HT1080 (cell line): ENCODE results near the gene PLEKHA3. TPM values are rescaled to one million over a fixed set of nuclear protein-coding genes. Genes with fewer than 3 reads are reported as not detected.
"Not testable (repeated sequence)": the region's sequence is repeated elsewhere in the genome, so short reads cannot be mapped to it uniquely, and the experiment has no call there.

Experiments
- DNase-seq: peaks from one replicate; pipeline ENCODE4 v3.0.0-alpha.2; 2015; ENCODE audit warnings: low read depth
- total RNA-seq: library from RNA; depleted of rRNA; stranded (reverse); fragments of >200 nt; shearing (Covaris generic); gene quantifications from 2 replicates; pipeline ENCODE4 v1.2.3, GENCODE V29; 2014; rRNA removed

PLEKHA3 gene
- total RNA-seq, 1 experiment from 2014 or later: 23.1 TPM

DNA sequence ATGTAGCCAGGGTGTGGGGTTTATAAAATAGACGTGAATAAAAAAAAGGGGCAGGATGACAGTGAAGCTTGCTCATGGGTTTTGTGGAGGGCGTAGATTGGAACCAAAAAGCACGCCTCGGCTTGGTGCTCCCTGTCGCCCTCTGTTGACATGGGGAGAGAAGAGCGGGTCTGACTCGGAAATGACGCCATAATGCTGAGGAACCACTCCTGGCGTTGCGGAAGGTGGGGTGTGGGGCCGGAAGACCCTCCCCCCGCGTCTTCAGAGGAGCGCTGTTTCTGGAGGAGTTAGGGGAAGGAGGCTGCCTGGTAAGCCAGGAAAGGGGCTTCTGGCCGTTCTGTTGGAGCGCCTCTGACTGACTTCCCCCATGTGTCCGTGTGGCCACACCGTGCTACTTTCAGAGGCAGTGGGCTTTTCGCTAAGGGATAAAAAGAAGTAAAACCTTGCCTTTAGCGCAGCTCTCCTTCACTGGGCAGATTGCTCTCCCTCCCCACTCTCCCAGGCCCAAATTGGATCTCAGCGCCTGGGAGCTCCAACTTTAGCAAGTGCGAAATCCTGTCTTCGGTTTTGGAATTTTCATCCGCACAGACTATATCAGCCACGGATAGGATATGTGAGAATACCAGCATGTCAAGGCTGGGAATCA lies 42.8 kb downstream of the PLEKHA3 start:
- peak; percentile 90 for DNase-seq

DNA sequence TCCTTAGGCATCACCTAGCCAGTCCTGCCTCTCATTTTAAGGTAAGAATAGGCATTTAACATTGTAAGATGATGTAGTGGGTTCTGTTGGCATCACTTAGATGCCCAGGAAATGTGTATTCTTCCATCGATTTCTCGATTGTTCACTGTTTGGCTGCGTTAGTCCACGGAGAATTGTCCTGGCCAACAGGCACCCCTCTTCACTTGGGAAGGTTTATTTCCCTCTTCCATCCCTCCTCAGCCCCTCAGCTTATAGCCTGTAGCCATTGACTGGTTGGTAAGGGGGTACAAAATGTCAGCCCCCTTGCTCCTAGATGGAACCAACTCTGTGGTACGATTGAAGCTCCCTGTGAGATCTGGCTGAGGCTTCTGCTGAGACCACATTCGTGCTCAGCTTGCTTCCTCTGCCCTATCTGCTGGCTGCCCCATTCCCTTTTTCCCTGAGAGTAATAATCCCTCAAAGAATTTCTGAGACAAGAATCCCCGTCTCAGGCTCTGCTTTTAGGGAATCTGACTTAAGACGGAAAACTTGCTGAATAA lies 43.4 kb downstream of the PLEKHA3 start:
- DNase-seq: peak; percentile 14

DNA sequence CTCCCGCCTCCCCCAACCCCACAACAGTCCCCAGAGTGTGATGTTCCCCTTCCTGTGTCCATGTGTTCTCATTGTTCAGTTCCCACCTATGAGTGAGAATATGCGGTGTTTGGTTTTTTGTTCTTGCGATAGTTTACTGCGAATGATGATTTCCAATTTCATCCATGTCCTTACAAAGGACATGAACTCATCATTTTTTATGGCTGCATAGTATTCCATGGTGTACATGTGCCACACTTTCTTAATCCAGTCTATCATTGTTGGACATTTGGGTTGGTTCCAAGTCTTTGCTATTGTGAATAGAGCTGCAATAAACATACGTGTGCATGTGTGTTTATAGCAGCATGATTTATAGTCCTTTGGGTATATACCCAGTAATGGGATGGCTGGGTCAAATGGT lies 44.8 kb downstream of the PLEKHA3 start:
- DNase-seq: not testable (repeated sequence)

DNA sequence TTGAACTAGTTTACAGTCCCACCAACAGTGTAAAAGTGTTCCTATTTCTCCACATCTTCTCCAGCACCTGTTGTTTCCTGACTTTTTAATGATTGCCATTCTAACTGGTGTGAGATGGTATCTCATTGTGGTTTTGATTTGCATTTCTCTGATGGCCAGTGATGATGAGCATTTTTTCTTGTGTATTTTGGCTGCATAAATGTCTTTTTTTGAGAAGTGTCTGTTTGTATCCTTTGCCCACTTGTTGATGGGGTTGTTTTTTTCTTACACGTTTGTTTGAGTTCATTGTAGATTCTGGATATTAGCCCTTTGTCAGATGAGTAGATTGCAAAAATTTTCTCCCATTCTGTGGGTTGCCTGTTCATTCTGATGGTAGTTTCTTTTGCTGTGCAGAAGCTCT lies 45.2 kb downstream of the PLEKHA3 start:
- DNase-seq: not testable (repeated sequence)

DNA sequence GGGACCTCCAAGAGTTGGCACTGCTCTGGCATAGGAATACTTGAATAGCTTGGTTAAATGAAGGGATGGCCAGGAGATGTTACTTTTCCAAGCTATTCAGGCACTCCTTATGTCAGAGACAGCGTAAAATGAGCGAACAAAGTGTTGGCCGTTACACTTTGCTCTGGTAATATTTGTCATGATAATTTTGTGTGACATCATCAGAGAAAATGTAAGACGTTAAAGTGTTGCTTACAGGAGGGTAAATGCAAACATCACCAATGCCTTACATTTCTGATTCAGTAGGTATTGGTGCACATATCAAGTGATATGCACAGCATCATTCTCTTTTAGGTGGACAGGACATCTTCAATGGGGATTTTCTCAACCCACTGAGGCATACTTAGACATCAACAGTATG lies 46.0 kb downstream of the PLEKHA3 start:
- no peak for DNase-seq

DNA sequence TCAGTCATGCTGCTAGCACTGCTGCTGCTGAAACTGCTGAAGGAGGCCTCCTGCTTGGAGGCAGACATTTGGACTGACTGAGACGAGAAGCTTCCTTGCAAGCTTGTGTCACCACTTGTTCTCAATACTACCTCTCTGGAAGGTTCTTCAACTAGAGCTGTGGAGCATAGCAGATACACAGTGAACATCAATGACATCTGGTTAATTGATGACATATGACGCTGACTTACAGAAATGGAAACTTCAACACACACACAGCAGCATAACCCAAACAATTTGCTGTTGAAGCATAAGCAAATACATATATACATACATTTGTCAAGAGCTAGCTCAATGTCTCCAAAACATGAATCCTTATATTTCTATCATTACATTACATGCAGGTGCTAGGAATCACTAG lies 47.3 kb downstream of the PLEKHA3 start:
- no peak for DNase-seq

DNA sequence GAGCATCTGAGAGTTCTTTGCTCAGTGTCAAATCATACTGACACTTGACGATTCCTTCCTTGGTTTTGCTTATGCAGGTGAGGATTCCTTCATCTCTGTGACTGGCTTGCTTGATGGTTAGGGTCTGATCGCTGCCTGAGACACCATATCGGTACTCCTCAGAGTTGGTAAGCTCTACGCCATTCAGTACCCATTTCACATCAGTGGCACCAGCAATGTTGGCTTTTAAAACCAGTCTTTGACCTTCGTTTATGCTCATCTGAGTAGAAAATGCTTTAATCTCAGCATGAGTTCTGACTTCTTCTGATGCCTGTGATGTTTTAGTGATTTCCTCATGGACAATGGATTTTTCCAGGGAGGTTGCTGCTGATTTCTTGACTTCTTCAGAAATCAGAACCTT lies 48.4 kb downstream of the PLEKHA3 start:
- DNase-seq: no peak

DNA sequence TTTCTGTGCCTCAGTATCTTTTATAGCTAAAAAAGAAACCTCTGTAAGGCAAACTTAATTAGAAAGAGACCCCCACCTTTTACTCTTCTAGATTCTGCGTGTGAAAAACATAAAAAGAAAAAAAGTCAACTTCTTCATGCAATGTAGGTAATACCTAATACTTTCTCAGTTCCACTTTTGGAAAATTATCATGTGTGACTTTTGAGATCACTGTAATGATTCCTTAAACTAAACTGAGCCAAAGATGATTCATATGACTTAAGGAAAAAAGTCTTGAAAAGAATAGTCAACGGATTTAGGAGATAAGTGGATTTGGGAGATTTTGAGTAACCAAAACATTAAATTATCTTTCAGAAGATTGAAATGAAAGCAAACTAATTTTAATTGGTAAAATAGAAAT lies 48.9 kb downstream of the PLEKHA3 start:
- DNase-seq: no peak

DNA sequence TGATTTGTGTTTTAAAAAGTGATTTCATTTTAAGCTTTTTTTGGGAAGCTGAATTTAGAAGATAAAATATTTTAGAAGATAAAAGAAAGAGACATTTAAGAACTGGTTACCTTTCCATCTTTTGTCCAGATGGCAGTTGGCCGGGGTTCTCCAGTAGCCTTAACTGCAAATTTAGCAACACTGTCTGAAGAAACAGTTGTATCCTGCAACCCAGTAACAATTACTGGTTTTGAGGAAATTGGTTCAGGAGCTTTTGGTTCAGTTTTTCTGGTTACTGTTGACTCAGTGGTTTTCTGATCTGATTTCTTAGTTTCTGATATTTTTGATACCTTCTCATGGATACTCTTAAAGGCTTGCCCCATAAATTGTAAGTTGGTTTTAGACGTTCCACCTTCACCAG lies 49.9 kb downstream of the PLEKHA3 start:
- DNase-seq: no peak

DNA sequence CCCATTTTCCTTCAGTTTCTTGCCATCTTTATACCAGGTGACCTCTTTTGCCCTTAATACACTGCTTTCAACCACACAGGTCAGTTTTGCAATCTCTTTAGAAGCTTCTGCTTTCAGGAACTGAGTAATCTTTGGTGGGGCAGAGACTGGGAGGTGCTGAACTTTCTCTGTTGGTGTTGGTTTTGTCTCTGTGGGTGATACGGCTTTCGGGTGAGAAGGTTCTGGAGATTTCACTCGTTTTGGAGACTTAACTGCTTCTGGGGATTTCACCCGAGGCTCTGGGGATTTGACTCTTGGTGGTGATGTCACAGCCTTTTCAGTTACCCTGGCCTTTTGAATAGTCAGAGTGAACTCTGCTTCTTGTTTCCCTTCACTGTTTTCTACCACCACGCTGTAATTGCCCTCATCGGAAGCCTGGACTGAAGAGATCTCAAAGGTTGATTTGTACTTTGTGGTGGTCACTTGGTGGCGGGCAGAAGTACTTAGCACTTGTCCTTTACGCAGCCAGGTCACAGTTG lies 50.4 kb downstream of the PLEKHA3 start:
- DNase-seq: no peak

DNA sequence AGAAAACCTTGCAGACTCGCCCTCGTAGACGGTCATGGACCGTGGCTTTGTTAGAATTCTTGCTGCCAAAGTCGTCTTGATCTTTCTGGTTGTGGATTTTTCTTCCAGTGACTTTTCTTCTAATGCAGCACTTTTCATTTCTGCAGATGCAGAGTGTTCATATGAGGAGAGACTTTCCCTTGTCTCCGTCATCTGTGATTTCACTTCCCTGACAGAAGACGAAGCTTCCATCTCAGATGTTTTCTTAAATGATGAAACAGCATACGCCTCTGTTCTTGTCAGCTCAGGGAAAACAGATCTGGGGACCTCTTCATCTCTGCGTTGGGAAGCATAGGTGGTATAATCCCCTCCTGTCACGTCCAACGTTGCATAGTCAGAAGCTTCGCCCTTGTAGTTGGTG lies 50.9 kb downstream of the PLEKHA3 start:
- no peak for DNase-seq

DNA sequence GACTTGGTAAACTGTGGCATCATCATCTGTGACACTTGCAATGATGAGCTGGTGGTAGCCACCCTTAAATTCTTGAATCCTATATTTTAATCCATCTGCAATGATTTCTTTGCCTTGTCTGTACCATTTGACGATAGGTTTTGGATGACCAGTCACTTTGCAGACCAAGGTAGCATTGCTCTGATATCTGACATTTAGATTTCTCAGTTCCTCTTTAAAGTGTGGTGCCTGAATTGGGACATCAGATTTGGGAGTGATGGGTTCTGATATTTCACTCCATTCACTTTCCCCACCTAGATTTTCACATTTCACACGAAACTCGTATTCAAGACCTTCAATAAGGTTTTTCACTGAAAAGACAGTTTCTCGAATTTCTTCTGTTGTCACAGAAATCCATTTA lies 55.8 kb downstream of the PLEKHA3 start:
- no peak for DNase-seq

DNA sequence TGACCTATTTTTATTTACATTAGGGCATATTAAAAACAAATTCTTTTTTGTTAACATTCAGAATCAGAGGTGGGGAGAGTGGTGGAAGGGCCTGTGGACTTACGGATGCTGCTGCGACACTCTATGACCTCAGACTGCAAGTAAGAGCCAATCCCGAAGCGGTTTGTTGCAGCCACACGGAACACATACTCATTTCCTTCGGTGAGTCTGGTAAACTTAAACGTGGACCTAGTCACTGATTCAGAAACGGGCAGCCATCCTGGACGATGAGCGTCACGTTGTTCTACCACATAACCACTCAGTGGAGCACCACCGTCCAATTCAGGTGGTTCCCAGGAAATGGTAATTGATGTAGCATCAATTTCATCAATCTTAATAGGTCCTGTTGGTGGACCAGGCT lies 61.9 kb downstream of the PLEKHA3 start:
- DNase-seq: no peak

DNA sequence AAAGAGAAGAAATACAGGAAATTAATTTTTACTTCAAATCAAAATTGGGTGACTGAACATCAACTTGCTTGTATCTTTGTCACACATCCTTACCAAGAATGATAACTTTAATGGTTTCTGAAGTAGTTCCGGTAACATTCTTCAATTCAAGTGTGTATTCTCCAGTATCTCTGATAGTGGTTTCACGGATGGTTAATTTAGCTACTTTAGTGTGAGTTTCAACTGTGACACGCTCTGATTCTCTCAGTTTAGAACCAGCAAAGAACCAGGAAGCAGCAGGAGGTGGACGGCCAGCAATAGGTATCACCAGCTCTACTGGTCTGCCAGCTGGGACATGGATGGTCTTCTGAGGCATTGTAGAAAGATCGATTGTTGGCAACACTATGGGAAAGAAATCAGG lies 62.3 kb downstream of the PLEKHA3 start:
- no peak for DNase-seq

DNA sequence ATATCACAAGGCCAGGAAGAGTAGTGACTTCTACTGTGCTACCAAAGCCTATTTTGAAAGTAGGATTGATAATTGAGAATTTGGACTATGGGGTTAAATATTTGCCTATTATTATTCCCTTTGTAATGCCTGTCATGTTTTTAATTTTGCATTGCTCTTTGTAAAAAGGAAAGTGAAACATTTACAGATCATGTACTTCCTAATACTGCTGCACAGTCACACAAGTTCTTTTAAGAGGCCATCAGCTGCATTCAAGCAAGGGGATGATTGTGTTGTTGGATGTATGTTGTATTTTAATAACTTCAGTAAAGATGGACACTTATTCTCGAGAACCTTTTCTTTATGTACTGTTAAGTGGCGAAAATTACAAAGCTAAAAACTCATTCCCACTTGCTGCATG lies 70.1 kb downstream of the PLEKHA3 start:
- DNase-seq: no peak

DNA sequence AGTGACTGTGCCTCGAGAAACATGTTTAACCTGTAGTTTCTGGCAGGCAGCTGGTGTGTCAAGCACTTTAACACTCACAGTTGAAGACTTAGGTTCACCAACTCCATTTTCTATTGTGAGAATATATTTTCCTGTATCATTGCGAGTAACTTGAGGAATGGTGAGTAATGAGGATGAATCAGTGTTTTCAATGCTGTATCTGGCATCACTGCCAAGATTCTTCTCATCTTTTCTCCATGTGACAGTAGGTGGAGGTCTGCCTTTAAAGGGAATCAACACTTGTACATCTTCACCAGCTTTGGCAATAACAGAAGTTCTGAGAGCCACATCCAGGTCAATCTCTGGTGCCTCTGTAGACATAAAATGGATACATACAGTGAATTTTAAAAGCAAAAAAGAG lies 72.8 kb downstream of the PLEKHA3 start:
- DNase-seq: peak; percentile 90

Other genes starting within 250 kb of the PLEKHA3 start
- gene PRKRA, start 29.3 kb upstream of the PLEKHA3 start, total RNA-seq: 47.4 and 94.2 TPM in 2 replicates
- 0.39 and 0.47 TPM in 2 replicates for gene PJVK, start 29.1 kb upstream of the PLEKHA3 start, total RNA-seq
- gene FKBP7, start 1.9 kb upstream of the PLEKHA3 start, total RNA-seq: 21.0 and 22.2 TPM in 2 replicates